ENCODE data around the gene MGA. TPM values are rescaled to one million over a fixed set of nuclear protein-coding genes. Genes with fewer than 3 reads are reported as not detected.
"Not testable (repeated sequence)": the region's sequence is repeated elsewhere in the genome, so short reads cannot be mapped to it uniquely, and the experiment has no call there.

MGA gene
- total and polyA plus RNA-seq, 2 donors (not counting 1 experiment from before 2014, with no cell fraction given) = 6.5 to 33.7 TPM

- no peak overlapping the region for H3K4me3 ChIP-seq (replicated peaks in 1 of 4; ENCODE audit: control extremely low read depth in 1 of 4, insufficient read depth in 1 of 4, low read depth in 3 of 4, low read length in 4 of 4)
- H3K27ac ChIP-seq (ENCODE audit: insufficient read depth, low read length) = no peak overlapping the region
- H3K4me2 ChIP-seq (ENCODE audit: extremely low read depth, insufficient read depth, low read length) = no peak overlapping the region
- H3K27me3 ChIP-seq (ENCODE audit: control insufficient read depth, insufficient read depth, low read length) = no peaks in the 10 kb centered on the region
- TF ChIP-seq CTCF (conservative IDR thresholded peaks at IDR 0.05 in 1 of 2, IDR thresholded peaks at IDR 0.05 in 1 of 2; ENCODE audit: low read depth in 1 of 2, low read length in 2 of 2) (no peak), EZH2 (IDR thresholded peaks at IDR 0.05; ENCODE audit: low read length, missing control alignments) (no peak)
- H4K20me1 ChIP-seq (ENCODE audit: control insufficient read depth, extremely low read depth, insufficient read depth, low read length) = no peaks in the 10 kb centered on the region
- no peak for DNase-seq (ENCODE audit: low read depth in 2 of 2)
- H3K4me1 ChIP-seq (ENCODE audit: control insufficient read depth, extremely low read depth, insufficient read depth, low read length) = no peaks in the 10 kb centered on the region
- no peak overlapping the region for H3K9ac ChIP-seq (ENCODE audit: insufficient read depth, low read length)
- H3K36me3 ChIP-seq (ENCODE audit: control insufficient read depth, insufficient read depth, low read length) = no peaks in the 10 kb centered on the region
- no peaks in the 10 kb centered on the region for H3K79me2 ChIP-seq (ENCODE audit: control insufficient read depth, insufficient read depth, low read length)
- no peaks in the 10 kb centered on the region for H3K9me3 ChIP-seq (ENCODE audit: control insufficient read depth, insufficient read depth, low read depth, low read length)
- no peak overlapping the region for H2AFZ ChIP-seq (ENCODE audit: low read length)
Observed at GRCh38 chr15:41735046-41735445, 74.8 kb downstream of the MGA start.

GRCh38 chr15:41735492-41735891 lies 75.3 kb downstream of the MGA start:
- H3K4me3 ChIP-seq (replicated peaks in 1 of 4; ENCODE audit: control extremely low read depth in 1 of 4, insufficient read depth in 1 of 4, low read depth in 3 of 4, low read length in 4 of 4); DNase-seq (ENCODE audit: low read depth in 2 of 2); H2AFZ ChIP-seq (ENCODE audit: low read length); H3K4me1 ChIP-seq (ENCODE audit: control insufficient read depth, extremely low read depth, insufficient read depth, low read length); H3K4me2 ChIP-seq (ENCODE audit: extremely low read depth, insufficient read depth, low read length); H3K36me3 ChIP-seq (ENCODE audit: control insufficient read depth, insufficient read depth, low read length); H4K20me1 ChIP-seq (ENCODE audit: control insufficient read depth, extremely low read depth, insufficient read depth, low read length); H3K79me2 ChIP-seq (ENCODE audit: control insufficient read depth, insufficient read depth, low read length); H3K27me3 ChIP-seq (ENCODE audit: control insufficient read depth, insufficient read depth, low read length); H3K27ac ChIP-seq (ENCODE audit: insufficient read depth, low read length); H3K9me3 ChIP-seq (ENCODE audit: control insufficient read depth, insufficient read depth, low read depth, low read length); H3K9ac ChIP-seq (ENCODE audit: insufficient read depth, low read length): not testable (repeated sequence)

- peak; percentile 10 to 19 for DNase-seq (ENCODE audit: low read depth in 2 of 2)
- Histone ChIP-seq H3K4me2 (ENCODE audit: extremely low read depth, insufficient read depth, low read length) (no peak overlapping the region), H3K27ac (ENCODE audit: insufficient read depth, low read length) (no peak overlapping the region), H3K27me3 (ENCODE audit: control insufficient read depth, insufficient read depth, low read length) (no peaks in the 10 kb centered on the region), H3K9ac (ENCODE audit: insufficient read depth, low read length) (no peak overlapping the region), H3K4me3 (replicated peaks in 1 of 4; ENCODE audit: control extremely low read depth in 1 of 4, insufficient read depth in 1 of 4, low read depth in 3 of 4, low read length in 4 of 4) (no peak overlapping the region), H3K9me3 (ENCODE audit: control insufficient read depth, insufficient read depth, low read depth, low read length) (no peaks in the 10 kb centered on the region), H3K4me1 (ENCODE audit: control insufficient read depth, extremely low read depth, insufficient read depth, low read length) (no peaks in the 10 kb centered on the region), H3K79me2 (ENCODE audit: control insufficient read depth, insufficient read depth, low read length) (no peaks in the 10 kb centered on the region), H4K20me1 (ENCODE audit: control insufficient read depth, extremely low read depth, insufficient read depth, low read length) (no peaks in the 10 kb centered on the region), H2AFZ (ENCODE audit: low read length) (no peak overlapping the region), H3K36me3 (ENCODE audit: control insufficient read depth, insufficient read depth, low read length) (no peaks in the 10 kb centered on the region)
- TF ChIP-seq EZH2 (IDR thresholded peaks at IDR 0.05; ENCODE audit: low read length, missing control alignments) = no peak
- TF ChIP-seq CTCF (conservative IDR thresholded peaks at IDR 0.05 in 1 of 2, IDR thresholded peaks at IDR 0.05 in 1 of 2; ENCODE audit: low read depth in 1 of 2, low read length in 2 of 2) = no peak
Observed at GRCh38 chr15:41746802-41747201, 86.6 kb downstream of the MGA start.
